Ovary (tissue), 9 donors: ENCODE measurements around the gene RND2. TPM values are rescaled to one million over a fixed set of nuclear protein-coding genes. Genes with fewer than 3 reads are reported as not detected.

Experiments used
- DNase-seq, 5 donors: peaks; one replicate each; pipeline ENCODE4 v3.0.0-alpha.2; 2019 to 2020
- H3K27ac ChIP-seq, 2 donors: fragments of 200-600 bp; one replicate each; pipeline versions ENCODE4 v1.5.1 to v1.8.0; 2019 to 2022
- H3K27me3 ChIP-seq: fragments of 200-600 bp; one replicate; pipeline ENCODE4 v1.8.0; 2022
- H3K36me3 ChIP-seq: fragments of 200-600 bp; sonication (generic); one replicate; pipeline ENCODE4 v1.5.1; 2019
- H3K4me1 ChIP-seq: one replicate; pipeline ENCODE4 v1.8.1; 2013; ENCODE audit warnings: mild to moderate bottlenecking, moderate library complexity; ENCODE audit not compliant: insufficient read depth
- H3K4me3 ChIP-seq: fragments of 200-600 bp; sonication (generic); one replicate; pipeline ENCODE4 v1.5.1; 2017
- H3K9me3 ChIP-seq, 2 donors: fragments of 200-600 bp in 1 of 2; sonication (generic) in 1 of 2; one replicate each; pipeline versions ENCODE4 v1.5.1 to v1.8.1; 2013 to 2019; ENCODE audit warnings: mild to moderate bottlenecking in 1 of 2, moderate library complexity in 1 of 2
- CTCF ChIP-seq, 3 donors: fragments of 450-650 bp in 2 of 3; fragments of 200-600 bp in 1 of 3; IDR thresholded peaks; one replicate each; pipeline versions ENCODE4 v1.5.1 to v1.8.0; 2016 to 2022; ENCODE audit warnings: antibody characterized with exemption in 3 of 3, mild to moderate bottlenecking in 1 of 3
- EP300 ChIP-seq: sonication (generic); formaldehyde crosslinking; IDR thresholded peaks from one replicate; pipeline ENCODE4 v1.6.1; 2017; ENCODE audit warnings: antibody characterized with exemption
- POLR2A ChIP-seq: fragments of 450-650 bp; IDR thresholded peaks from one replicate; pipeline ENCODE4 v1.6.1; 2017; ENCODE audit warnings: antibody characterized with exemption, mild to moderate bottlenecking, moderate library complexity
- whole genome bisulfite sequencing, 3 donors: extraction: QIAGEN DNeasy Blood & Tissue Kit in 1 of 3; methylation state at CpG; one replicate each; pipeline versions ENCODE4 v1.1.5 to v1.1.7; 2013 to 2017; 5-methylcytosine and 5-hydroxymethylcytosine counted together
- intact Hi-C, 4 donors: fragments of 100-400 bp; cut with DNase I; formaldehyde crosslinking; loops; one replicate each; pipeline versions ENCODE4 v1.11.0 to v1.15.1; 2022 to 2023
- polyA plus RNA-seq, 2 donors: library from polyadenylated mRNA; stranded (reverse); fragments of 200-250 nt in 1 of 2; fragments of 350-450 nt in 1 of 2; fragmentation: Illumina TruSeq in 1 of 2; extraction: RNeasy Lipid Tissue Mini Kit (QIAGEN cat#74804) in 1 of 2; gene quantifications; one replicate each; pipeline ENCODE4 v1.2.3, GENCODE V29; 2013 to 2014
- total RNA-seq, 7 donors: library from RNA; depleted of rRNA in 2 of 7; stranded (reverse); fragments of >200 nt in 2 of 7; fragmentation: NEBNext Ultra II Directional in 3 of 7; extraction: Animal tissue kit (Norgen Biotek cat#: 25700) in 3 of 7; gene quantifications; one replicate each; pipeline versions ENCODE4 v1.1.0 to v1.2.4, GENCODE V29; 2016 to 2023
- donor health status: DM: no; HTN: no; CAD: no; lungs with moderate emphysema.
- donor health status: DM: no; HTN: no; CAD: no.
- donor health status: Bipolar disorder and iron deficiency.
- donor health status: DM: yes; HTN: yes; CAD: no.
- donor health status: DM: no; HTN: no; CAD: no.
- donor health status: DM: yes; HTN: yes; CAD: no.

The RND2 gene
- total and polyA plus RNA-seq, 9 donors: 2.5 to 11.6 (median 6.0) TPM

DNA sequence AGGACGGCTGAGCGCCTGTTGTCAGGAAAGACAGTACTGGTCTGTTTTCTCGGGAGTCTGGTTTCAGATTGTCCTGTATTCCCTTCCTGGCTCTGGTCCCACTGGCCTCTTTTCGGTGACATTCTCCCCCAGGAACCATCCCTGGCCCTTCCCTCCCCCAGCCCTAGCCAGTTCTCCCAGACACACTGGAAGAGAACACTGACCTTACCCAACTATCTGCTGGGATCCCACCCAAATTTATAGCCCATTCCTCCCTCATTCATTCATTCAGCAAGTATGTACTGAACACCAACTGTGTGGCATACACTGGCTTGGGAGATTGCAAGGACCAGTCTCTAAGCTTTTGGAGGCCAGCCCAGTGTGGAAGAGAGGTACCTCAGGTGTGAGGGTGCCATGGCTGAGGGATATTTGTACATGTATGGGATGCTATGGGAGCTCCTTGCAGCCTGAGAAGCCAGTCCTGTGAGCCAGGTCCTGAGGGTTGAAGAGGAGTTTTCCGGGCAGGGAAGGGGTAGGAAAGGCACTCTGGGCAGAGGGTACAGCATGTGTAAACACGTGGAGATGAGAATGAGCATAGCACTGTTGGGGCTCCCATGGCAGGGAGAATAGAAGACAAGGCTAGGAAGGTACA lies 5.2 kb downstream of the RND2 start:
- WGBS, 3 donors: 65 to 85% (median 71%) methylated on average over 6 of the region's 6 CpGs
- Histone ChIP-seq H3K4me1 (no peaks in the 10 kb centered on the region), H3K36me3 (no peaks in the 10 kb centered on the region), H3K9me3 (no peaks in the 10 kb centered on the region), H3K4me3 (no peak overlapping the region), H3K27me3 (no peaks in the 10 kb centered on the region), H3K27ac (no peak overlapping the region)
- TF ChIP-seq POLR2A: no peak
- no peak for TF ChIP-seq EP300
- TF ChIP-seq CTCF (IDR thresholded peaks at IDR 0.05): no peak
- DNase-seq: no peak
- intact Hi-C loops: no loop called here

- WGBS, 3 donors: 70 to 87% (median 79%) methylated on average over 3 of the region's 3 CpGs
- Histone ChIP-seq H3K36me3 (no peaks in the 10 kb centered on the region), H3K4me3 (no peak overlapping the region), H3K27ac (no peak overlapping the region), H3K9me3 (no peaks in the 10 kb centered on the region), H3K27me3 (no peaks in the 10 kb centered on the region), H3K4me1 (no peaks in the 10 kb centered on the region)
- intact Hi-C loops: no loop called here
- no peak for TF ChIP-seq EP300
- no peak for TF ChIP-seq CTCF (IDR thresholded peaks at IDR 0.05)
- no peak for TF ChIP-seq POLR2A
- DNase-seq: no peak
Measured at GRCh38 chr17:43031666-43032065, 6.6 kb downstream of the RND2 start.

- Histone ChIP-seq H3K27ac (no peak overlapping the region), H3K4me3 (no peak overlapping the region), H3K36me3 (no peaks in the 10 kb centered on the region), H3K27me3 (no peaks in the 10 kb centered on the region), H3K4me1 (no peaks in the 10 kb centered on the region), H3K9me3 (no peaks in the 10 kb centered on the region)
- WGBS, 3 donors: 38 to 49% (median 42%) methylated on average over 12 of the region's 12 CpGs
- intact Hi-C loops: no loop called here
- TF ChIP-seq EP300 (no peak), POLR2A (no peak)
- no peak for DNase-seq
Measured at GRCh38 chr17:43033948-43034881, 9.2 kb downstream of the RND2 start.

- intact Hi-C loops: no loop called here
- no peak for TF ChIP-seq EP300
- TF ChIP-seq CTCF (IDR thresholded peaks at IDR 0.05): no peak
- no peak for TF ChIP-seq POLR2A
- DNase-seq: no peak
Measured at GRCh38 chr17:43034894-43035293, 9.9 kb downstream of the RND2 start.

GRCh38 chr17:43039646-43040045 lies 14.6 kb downstream of the RND2 start:
- no peak for TF ChIP-seq CTCF (IDR thresholded peaks at IDR 0.05)
- TF ChIP-seq EP300: no peak
- TF ChIP-seq POLR2A: no peak
- no peaks in the 10 kb centered on the region for H3K36me3 ChIP-seq
- H3K27me3 ChIP-seq: no peaks in the 10 kb centered on the region
- no peaks in the 10 kb centered on the region for H3K4me1 ChIP-seq
- DNase-seq: no peak
- H3K4me3 ChIP-seq: no peak overlapping the region
- H3K9me3 ChIP-seq: no peaks in the 10 kb centered on the region
- H3K27ac ChIP-seq: no peak overlapping the region
- intact Hi-C loops: no loop called here
- WGBS, 3 donors: 89 to 94% (median 93%) methylated on average over 2 of the region's 2 CpGs

More at GRCh38 chr17:43034894-43035293, 9.9 kb downstream of the RND2 start:
- Histone ChIP-seq H3K4me3 (no peak overlapping the region), H3K27ac (no peak overlapping the region), H3K4me1 (no peaks in the 10 kb centered on the region), H3K36me3 (no peaks in the 10 kb centered on the region), H3K9me3 (no peaks in the 10 kb centered on the region), H3K27me3 (no peaks in the 10 kb centered on the region)
- 85 to 89% (median 88%) methylated on average over 3 of the region's 3 CpGs for WGBS, 3 donors
